SH-SY5Y (cell line): ENCODE measurements around the gene HOXB9.

Source experiments
- GATA2 ChIP-seq: IDR thresholded peaks from 2 replicates; pipeline ENCODE4 v1.6.1; 2011; ENCODE audit warnings: mild to moderate bottlenecking, low read depth, low read length
- GATA3 ChIP-seq: IDR thresholded peaks from 2 replicates; pipeline ENCODE4 v1.6.1; 2011; ENCODE audit warnings: low read depth, mild to moderate bottlenecking, low read length, moderate library complexity

- no peak for TF ChIP-seq GATA3
- TF ChIP-seq GATA2: no peak
Observed at GRCh38 chr17:48587276-48588073, 38.7 kb downstream of the HOXB9 start.
